A549 (cell line): ENCODE measurements around the gene FAM120A. TPM values are rescaled to one million over a fixed set of nuclear protein-coding genes. Genes with fewer than 3 reads are reported as not detected.

ENCODE experiments used
- ATAC-seq, 2 experiments: fragments of 200-7000 bp in 1 of 2; fragments of >200 bp in 1 of 2; cut with Nextera tagmentation in 1 of 2; cut with Tn5 transposase in 1 of 2; 3 replicates each; pipeline versions ENCODE4 v1.8.0 to v1.9.1; 2018 to 2020; ENCODE audit warnings: mild to moderate bottlenecking in 1 of 2, moderate library complexity in 1 of 2
- CTCF ChIA-PET: fragments of 300-600 bp; sonication (Branson Sonifier 250); formaldehyde crosslinking; extraction: SDS; loops from one replicate; lab custom pipeline; 2021; ENCODE audit warnings: antibody characterized with exemption, inconsistent platforms; lab: Yijun Ruan, JAX
- POLR2A ChIA-PET: fragments of 350-600 bp; formaldehyde crosslinking; extraction: SDS; loops from one replicate; lab custom pipeline; 2021; ENCODE audit warnings: antibody characterized with exemption, inconsistent platforms; lab: Yijun Ruan, JAX
- DNase-seq, 2 experiments: peaks; one replicate each; pipeline versions ENCODE4 v3.0.0 to v3.0.0-alpha.2; 2011 to 2016; ENCODE audit warnings: low read depth in 1 of 2, low spot score in 1 of 2
- FAIRE-seq: peaks from 2 replicates; lab custom pipeline; 2011; peaks lifted over from hg19 to GRCh38; lab: Jason Lieb, UNC
- H3K27ac ChIP-seq, 2 experiments: fragments of >200 bp; sonication (Bioruptor Twin); formaldehyde crosslinking; 3 replicates each; pipeline ENCODE4 v1.5.1; 2016 to 2017
- H3K4me1 ChIP-seq: fragments of >200 bp; sonication (Bioruptor Twin); formaldehyde crosslinking; 3 replicates; pipeline ENCODE4 v1.6.1; 2016
- H3K4me2 ChIP-seq: fragments of >200 bp; sonication (Bioruptor Twin); formaldehyde crosslinking; 3 replicates; pipeline ENCODE4 v1.6.1; 2016
- H3K4me3 ChIP-seq: fragments of >200 bp; sonication (Bioruptor Twin); formaldehyde crosslinking; 3 replicates; pipeline ENCODE4 v1.5.1; 2016
- H3K9me3 ChIP-seq: fragments of >200 bp; sonication (Bioruptor Twin); formaldehyde crosslinking; 3 replicates; pipeline ENCODE4 v1.6.1; 2016
- BHLHE40 ChIP-seq: IDR thresholded peaks from 2 replicates; pipeline ENCODE4 v1.6.1; 2012; ENCODE audit warnings: low read depth, low read length, inconsistent platforms
- CBX2 ChIP-seq: fragments of 200-600 bp; sonication (generic); IDR thresholded peaks from 2 replicates; pipeline ENCODE4 v1.6.1; 2016; ENCODE audit warnings: low read depth, mild to moderate bottlenecking, borderline replicate concordance
- CBX8 ChIP-seq: fragments of 200-600 bp; sonication (generic); IDR thresholded peaks from 2 replicates; pipeline ENCODE4 v1.6.1; 2016
- CEBPB ChIP-seq, 2 experiments: fragments of >200 bp in 1 of 2; sonication (Bioruptor Twin) in 1 of 2; formaldehyde crosslinking in 1 of 2; IDR thresholded peaks; 2 replicates each; pipeline ENCODE4 v1.6.1; 2012 to 2016
- CHD4 ChIP-seq: fragments of 200-600 bp; sonication (generic); IDR thresholded peaks from 2 replicates; pipeline ENCODE4 v1.6.1; 2016; ENCODE audit warnings: antibody characterized with exemption, mild to moderate bottlenecking, borderline replicate concordance
- CTCF ChIP-seq: fragments of >200 bp; sonication (Bioruptor Twin); formaldehyde crosslinking; IDR thresholded peaks from 3 replicates; pipeline ENCODE4 v1.5.1; 2016
- EHF ChIP-seq: fragments of 250-450 bp; sonication (Bioruptor Pico); IDR thresholded peaks from 2 replicates; pipeline ENCODE4 v1.5.0; 2020; ENCODE audit warnings: mild to moderate bottlenecking
- ELK1 ChIP-seq: fragments of 150-350 bp; IDR thresholded peaks from 2 replicates; pipeline ENCODE4 v1.6.1; 2014; ENCODE audit warnings: low read depth, mild to moderate bottlenecking, low read length
- ESRRA ChIP-seq: fragments of 150-350 bp; IDR thresholded peaks from 2 replicates; pipeline ENCODE4 v1.6.1; 2014; ENCODE audit warnings: mild to moderate bottlenecking, low read length, borderline replicate concordance
- FOSB ChIP-seq: fragments of 250-450 bp; sonication (Bioruptor Pico); IDR thresholded peaks from 2 replicates; pipeline ENCODE4 v1.5.0; 2020; ENCODE audit warnings: mild to moderate bottlenecking, moderate library complexity
- HES2 ChIP-seq: fragments of >200 bp; sonication (Bioruptor Twin); formaldehyde crosslinking; IDR thresholded peaks from 2 replicates; pipeline ENCODE4 v1.6.1; 2016
- HOXA7 ChIP-seq: fragments of 250-450 bp; sonication (Bioruptor Pico); IDR thresholded peaks from 2 replicates; pipeline ENCODE4 v1.5.0; 2020; ENCODE audit warnings: mild to moderate bottlenecking, moderate library complexity
- HOXB5 ChIP-seq: fragments of 250-450 bp; sonication (Bioruptor Pico); IDR thresholded peaks from 2 replicates; pipeline ENCODE4 v1.5.0; 2020; ENCODE audit warnings: mild to moderate bottlenecking, moderate library complexity
- KDM1A ChIP-seq: fragments of 200-600 bp; sonication (generic); IDR thresholded peaks from 2 replicates; pipeline ENCODE4 v1.6.1; 2016; ENCODE audit warnings: low read depth, mild to moderate bottlenecking
- KDM5A ChIP-seq: fragments of 200-600 bp; sonication (generic); IDR thresholded peaks from 2 replicates; pipeline ENCODE4 v1.6.1; 2016; ENCODE audit warnings: antibody characterized with exemption, mild to moderate bottlenecking
- MAFK ChIP-seq: fragments of 450-650 bp; IDR thresholded peaks from 2 replicates; pipeline ENCODE4 v1.6.1; 2014; ENCODE audit not compliant: partially characterized antibody
- MYC ChIP-seq: IDR thresholded peaks from 2 replicates; pipeline ENCODE4 v1.6.1; 2012; ENCODE audit warnings: mild to moderate bottlenecking, inconsistent platforms, low read length, improper control_type of control experiment, borderline replicate concordance
- NR3C1 ChIP-seq: fragments of >200 bp; sonication (Bioruptor Twin); formaldehyde crosslinking; IDR thresholded peaks from 3 replicates; pipeline ENCODE4 v1.6.1; 2017
- PHF8 ChIP-seq: fragments of 200-600 bp; sonication (generic); IDR thresholded peaks from 2 replicates; pipeline ENCODE4 v1.6.1; 2016; ENCODE audit warnings: low read depth, mild to moderate bottlenecking, antibody characterized with exemption, moderate library complexity, borderline replicate concordance
- POLR2AphosphoS2 ChIP-seq: conservative IDR thresholded peaks from 2 replicates; pipeline ENCODE4 v1.6.1; 2012; ENCODE audit warnings: low read length, improper control_type of control experiment, inconsistent platforms
- RAD21 ChIP-seq, 2 experiments: fragments of >200 bp in 1 of 2; sonication (Bioruptor Twin) in 1 of 2; formaldehyde crosslinking in 1 of 2; IDR thresholded peaks in 1 of 2; conservative IDR thresholded peaks in 1 of 2; 2 replicates in 1 of 2; 3 replicates in 1 of 2; pipeline ENCODE4 v1.6.1; 2012 to 2018; ENCODE audit warnings: inconsistent platforms in 1 of 2
- RARB ChIP-seq: fragments of 250-450 bp; sonication (Bioruptor Pico); IDR thresholded peaks from 2 replicates; pipeline ENCODE4 v1.8.0; 2021; ENCODE audit warnings: mild to moderate bottlenecking, moderate library complexity
- RCOR1 ChIP-seq: fragments of 150-350 bp; IDR thresholded peaks from 2 replicates; pipeline ENCODE4 v1.6.1; 2014; ENCODE audit warnings: antibody characterized with exemption, low read length, low read depth
- RNF2 ChIP-seq: fragments of 200-600 bp; sonication (generic); IDR thresholded peaks from 2 replicates; pipeline ENCODE4 v1.6.1; 2016; ENCODE audit warnings: low read depth, mild to moderate bottlenecking, antibody characterized with exemption, moderate library complexity, borderline replicate concordance
- SMC3 ChIP-seq: fragments of >200 bp; sonication (Bioruptor Twin); formaldehyde crosslinking; IDR thresholded peaks from 3 replicates; pipeline ENCODE4 v1.6.1; 2018; ENCODE audit warnings: inconsistent platforms
- SREBF2 ChIP-seq: fragments of 450-650 bp; IDR thresholded peaks from 2 replicates; pipeline ENCODE4 v1.6.1; 2014; ENCODE audit warnings: mild to moderate bottlenecking, moderate library complexity
- TFCP2L1 ChIP-seq: fragments of 250-450 bp; sonication (Bioruptor Pico); IDR thresholded peaks from 2 replicates; pipeline ENCODE4 v1.5.0; 2021; ENCODE audit warnings: mild to moderate bottlenecking
- TP53 ChIP-seq: fragments of 250-450 bp; sonication (Bioruptor Pico); IDR thresholded peaks from 2 replicates; pipeline ENCODE4 v1.5.0; 2021; ENCODE audit warnings: mild to moderate bottlenecking, moderate library complexity
- USF2 ChIP-seq: fragments of 450-650 bp; IDR thresholded peaks from 2 replicates; pipeline ENCODE4 v1.6.1; 2014; ENCODE audit warnings: antibody characterized with exemption
- ZNF302 ChIP-seq: fragments of 250-450 bp; sonication (Bioruptor Pico); IDR thresholded peaks from 2 replicates; pipeline ENCODE4 v1.9.0; 2021; ENCODE audit warnings: inconsistent platforms, mild to moderate bottlenecking, moderate library complexity
- WGBS: methylation state at CpG from one replicate; pipeline ENCODE4 v1.1.6; 2017; ENCODE audit errors: missing lambda C conversion rate; 5-methylcytosine and 5-hydroxymethylcytosine counted together
- polyA plus RNA-seq, 4 experiments: library from polyadenylated mRNA; depleted of rRNA in 3 of 4; stranded (reverse); fragments of >200 nt; fragmentation: RNase III in 1 of 4; extraction: RNeasy Plus Mini Kit Qiagen cat#74134 plus additional on column Dnase treatment in 1 of 4; gene quantifications; 2 replicates in 3 of 4; 3 replicates in 1 of 4; pipeline ENCODE4 v1.2.3, GENCODE V29; 2011 to 2017

The FAM120A gene
- polyA plus RNA-seq, 2 of the 4 experiments (the other 2 are of a cell fraction): 86.3 to 111 TPM

- WGBS: 92% methylated on average over 3 of the region's 3 CpGs
- DNase-seq (no peak), FAIRE-seq (no peak), ATAC-seq (no peak)
- POLR2A ChIA-PET: no interaction called here
- Histone ChIP-seq H3K4me1 (no peaks in the 10 kb centered on the region), H3K4me2 (no peak overlapping the region), H3K27ac (no peak overlapping the region), H3K4me3 (no peak overlapping the region), H3K9me3 (no peaks in the 10 kb centered on the region)
- peak; percentile 5 to 21; a peak in 1 of 4 replicates for TF ChIP-seq CEBPB (IDR thresholded peaks at IDR 0.05)
- no peak for TF ChIP-seq MAFK
- TF ChIP-seq ELK1: no peak
- CTCF ChIA-PET: no interaction called here
Measured at GRCh38 chr9:93491593-93492232, 40.2 kb downstream of the FAM120A start.

GRCh38 chr9:93492327-93492726, 40.8 kb downstream of the FAM120A start:
- no peak overlapping the region for H3K4me3 ChIP-seq
- CTCF ChIA-PET: no interaction called here
- H3K4me2 ChIP-seq: no peak overlapping the region
- H3K27ac ChIP-seq: no peak overlapping the region
- FAIRE-seq: no peak
- POLR2A ChIA-PET: no interaction called here
- 74% methylated on average over 5 of the region's 5 CpGs for WGBS
- TF ChIP-seq KDM1A (no peak), USF2 (no peak), CBX8 (no peak), BHLHE40 (no peak), HOXA7 (CRISPR knock-in tag) (no peak), RAD21 (conservative IDR thresholded peaks at IDR 0.05 in 1 of 2, IDR thresholded peaks at IDR 0.05 in 1 of 2) (no peak), POLR2AphosphoS2 (no peak), SMC3 (no peak), TFCP2L1 (CRISPR knock-in tag) (no peak), KDM5A (no peak), FOSB (CRISPR knock-in tag) (no peak), EHF (CRISPR knock-in tag) (no peak)
- no peaks in the 10 kb centered on the region for H3K4me1 ChIP-seq
- no peaks in the 10 kb centered on the region for H3K9me3 ChIP-seq
- ATAC-seq: no peak
- no peak for DNase-seq

- Histone ChIP-seq H3K27ac (no peak overlapping the region), H3K4me1 (no peaks in the 10 kb centered on the region), H3K4me2 (no peak overlapping the region), H3K4me3 (no peak overlapping the region), H3K9me3 (no peaks in the 10 kb centered on the region)
- CTCF ChIA-PET: interaction anchor here (0.6 to 1.8 kb wide), 2 partner anchors 9 to 66 kb away, joined by 3 to 4 read pairs; no protein-coding TSS in a partner anchor
- no peak for DNase-seq
- WGBS: 94% methylated on average over 12 of the region's 12 CpGs
- FAIRE-seq: no peak
- ATAC-seq: no peak
- POLR2A ChIA-PET: no interaction called here
- TF ChIP-seq ZNF302: no peak
- no peak for TF ChIP-seq CHD4
- TF ChIP-seq HOXB5 (CRISPR knock-in tag): no peak
- no peak for TF ChIP-seq CBX2
- TF ChIP-seq, all 56 proteins: peak for 0
Measured at GRCh38 chr9:93493949-93494348, 42.5 kb downstream of the FAM120A start.

GRCh38 chr9:93496285-93496684, 44.8 kb downstream of the FAM120A start:
- CTCF ChIA-PET: no interaction called here
- Histone ChIP-seq H3K9me3 (no peaks in the 10 kb centered on the region), H3K4me1 (peaks cover 13% of the 10 kb centered on the region), H3K4me2 (no peak overlapping the region), H3K4me3 (no peak overlapping the region), H3K27ac (no peak overlapping the region)
- WGBS: 92% methylated on average over 3 of the region's 3 CpGs
- FAIRE-seq (no peak), DNase-seq (no peak), ATAC-seq (no peak)
- POLR2A ChIA-PET: no interaction called here
- TF ChIP-seq RARB: no peak
- no peak for TF ChIP-seq RCOR1
- no peak for TF ChIP-seq TP53 (CRISPR knock-in tag)
- TF ChIP-seq MYC: no peak
- TF ChIP-seq CTCF: no peak
- TF ChIP-seq CBX2: no peak
- no peak for TF ChIP-seq ESRRA
- no peak for TF ChIP-seq HES2
- no peak for TF ChIP-seq NR3C1
- TF ChIP-seq FOSB (CRISPR knock-in tag): no peak
- TF ChIP-seq PHF8: no peak
- no peak for TF ChIP-seq SREBF2
- no peak for TF ChIP-seq RNF2
- TF ChIP-seq CBX8: no peak
